IPS-18a (cell line): ENCODE results near the gene STXBP3.

Experiments
- H3K27ac ChIP-seq: one replicate; pipeline ENCODE4 v1.5.1; 2013; ENCODE audit warnings: low read length
- H3K27me3 ChIP-seq: one replicate; pipeline ENCODE4 v1.6.1; 2013; ENCODE audit warnings: mild to moderate bottlenecking, low read length; ENCODE audit not compliant: control insufficient read depth, insufficient read depth
- H3K36me3 ChIP-seq: one replicate; pipeline ENCODE4 v1.6.1; 2013; ENCODE audit warnings: low read depth, low read length; ENCODE audit not compliant: control insufficient read depth
- H3K4me1 ChIP-seq: one replicate; pipeline ENCODE4 v1.6.1; 2013; ENCODE audit warnings: low read depth, low read length; ENCODE audit not compliant: control insufficient read depth
- H3K4me3 ChIP-seq: one replicate; pipeline ENCODE4 v1.5.1; 2013; ENCODE audit warnings: low read length
- H3K9ac ChIP-seq: one replicate; pipeline ENCODE4 v1.6.1; 2013; ENCODE audit warnings: mild to moderate bottlenecking, low read length, moderate library complexity
- H3K9me3 ChIP-seq: one replicate; pipeline ENCODE4 v1.6.1; 2013; ENCODE audit warnings: low read depth, low read length; ENCODE audit not compliant: control insufficient read depth

Gene STXBP3

DNA sequence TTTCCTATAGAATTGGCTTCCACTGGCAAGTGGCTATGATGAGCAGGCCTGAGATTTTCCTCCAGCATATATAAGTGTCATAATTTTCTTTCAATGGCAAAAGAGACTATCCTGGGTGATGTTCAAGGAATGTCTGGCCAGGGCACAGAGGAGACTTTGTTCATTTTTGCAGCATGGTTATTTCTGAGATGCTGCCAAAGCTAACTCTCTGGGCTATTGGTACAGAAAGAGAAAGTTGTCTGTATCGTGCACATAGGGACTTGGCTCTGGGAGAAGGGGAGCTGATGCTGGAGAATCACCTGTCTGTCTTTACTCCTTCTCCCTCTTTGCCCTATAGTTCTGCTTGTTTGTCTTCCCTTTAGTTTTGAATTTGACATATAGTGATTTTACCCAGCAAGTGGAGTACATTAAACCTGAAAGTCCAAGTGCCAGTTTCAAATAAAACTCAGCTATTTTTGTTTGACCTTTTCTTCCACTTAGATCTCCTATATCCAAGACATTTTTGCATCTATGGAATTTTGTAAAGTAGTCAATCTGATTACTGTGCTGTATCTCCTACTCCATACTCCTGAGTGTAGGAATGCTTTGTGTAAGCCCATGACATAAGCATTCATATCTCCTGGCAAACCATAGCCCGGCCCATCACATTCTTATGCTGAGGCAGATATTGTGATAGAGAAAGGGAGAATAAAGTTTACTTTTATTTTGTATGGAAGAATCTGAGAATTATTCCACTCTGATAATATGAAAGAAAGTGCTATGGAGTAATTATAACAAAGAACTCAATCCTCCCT is 29.8 kb upstream of the STXBP3 start:
- peaks cover 27% of the 10 kb centered on the region for H3K4me1 ChIP-seq
- H3K9ac ChIP-seq = no peak overlapping the region
- no peaks in the 10 kb centered on the region for H3K27me3 ChIP-seq
- no peaks in the 10 kb centered on the region for H3K36me3 ChIP-seq
- no peak overlapping the region for H3K27ac ChIP-seq
- H3K4me3 ChIP-seq = no peak overlapping the region
- H3K9me3 ChIP-seq = no peaks in the 10 kb centered on the region

- Histone ChIP-seq H3K4me1 (peaks cover 27% of the 10 kb centered on the region), H3K36me3 (no peaks in the 10 kb centered on the region), H3K27me3 (no peaks in the 10 kb centered on the region), H3K9me3 (no peaks in the 10 kb centered on the region), H3K9ac (no peak overlapping the region), H3K27ac (no peak overlapping the region), H3K4me3 (no peak overlapping the region)
Measured at GRCh38 chr1:108717774-108718316, 28.6 kb upstream of the STXBP3 start.

DNA sequence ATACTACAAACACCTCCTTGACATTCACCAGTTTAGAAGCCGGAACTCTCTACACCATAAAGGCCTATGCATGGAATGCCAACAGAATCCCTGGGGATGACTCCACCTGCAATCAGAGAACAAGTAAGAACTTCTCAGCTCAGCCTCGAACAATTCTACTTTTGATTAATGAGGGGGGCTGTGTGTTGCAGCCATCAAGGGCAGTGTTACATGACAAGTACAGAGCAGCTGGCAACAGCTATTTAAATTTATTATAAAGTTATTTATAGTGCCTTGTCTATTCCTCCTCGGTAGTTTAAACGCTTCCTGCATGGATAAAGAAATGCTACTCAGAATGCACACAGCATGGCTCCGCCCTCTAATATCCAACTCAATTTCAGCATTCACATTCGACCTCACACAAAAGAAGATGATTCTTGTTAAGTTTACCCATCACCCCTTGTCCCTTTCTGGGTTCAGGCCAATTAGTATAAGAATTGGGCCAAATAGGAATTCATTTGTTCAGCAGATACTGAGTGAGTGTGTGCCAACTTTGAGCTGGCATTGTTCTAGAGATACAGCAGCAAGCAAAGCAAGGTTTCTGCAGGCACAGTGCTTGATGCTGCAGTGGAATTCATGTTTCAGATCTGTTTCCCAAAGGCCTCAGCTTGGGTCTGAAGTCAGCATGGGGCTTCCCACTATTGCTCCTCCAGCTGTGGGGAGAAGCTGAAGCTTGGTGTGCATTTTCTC is 27.4 kb upstream of the STXBP3 start:
- H3K27me3 ChIP-seq = no peaks in the 10 kb centered on the region
- H3K9ac ChIP-seq = no peak overlapping the region
- peaks cover 27% of the 10 kb centered on the region for H3K4me1 ChIP-seq
- H3K4me3 ChIP-seq = no peak overlapping the region
- no peak overlapping the region for H3K27ac ChIP-seq
- no peaks in the 10 kb centered on the region for H3K9me3 ChIP-seq
- H3K36me3 ChIP-seq = no peaks in the 10 kb centered on the region

DNA sequence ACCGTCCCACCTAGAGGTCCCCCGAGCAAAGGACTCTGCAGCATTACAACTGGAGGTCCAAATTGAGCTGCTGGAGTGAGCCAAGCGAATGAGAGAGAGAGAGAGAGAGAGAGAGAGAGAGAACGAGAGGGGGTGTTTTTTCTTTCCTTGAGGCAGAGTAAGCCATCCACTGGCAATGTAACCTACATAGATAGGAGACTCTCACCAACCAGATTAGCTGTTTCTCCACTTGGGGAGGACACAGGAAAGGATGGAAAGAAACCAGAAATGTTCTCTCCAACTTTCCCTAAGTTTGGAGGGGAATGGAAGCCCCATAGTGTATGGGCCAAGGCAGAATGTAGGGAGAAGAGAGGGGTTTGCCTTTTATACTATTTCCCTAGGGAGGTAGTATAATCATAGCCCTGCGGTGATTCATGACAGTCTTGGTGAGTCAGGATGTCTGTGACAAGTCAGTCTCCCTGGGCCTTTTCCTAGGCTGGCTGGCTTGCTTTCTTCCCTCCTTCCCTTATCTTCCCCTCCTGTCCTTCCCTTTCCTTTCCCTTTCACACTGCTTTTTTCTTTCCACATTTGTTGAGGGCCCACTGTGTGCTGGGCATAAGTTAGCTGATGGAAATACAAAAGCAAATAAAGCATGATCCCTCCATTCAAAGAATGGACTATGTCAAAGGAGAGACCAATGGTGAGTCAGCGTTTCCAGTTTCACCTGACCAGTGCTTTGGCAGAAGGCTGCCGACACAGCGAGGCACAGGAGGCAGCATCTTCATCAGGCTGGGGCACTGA is 26.6 kb upstream of the STXBP3 start:
- Histone ChIP-seq H3K4me3 (no peak overlapping the region), H3K36me3 (no peaks in the 10 kb centered on the region), H3K4me1 (peaks cover 27% of the 10 kb centered on the region), H3K9me3 (no peaks in the 10 kb centered on the region), H3K27ac (no peak overlapping the region), H3K27me3 (no peaks in the 10 kb centered on the region), H3K9ac (no peak overlapping the region)

- Histone ChIP-seq H3K36me3 (no peaks in the 10 kb centered on the region), H3K27ac (no peak overlapping the region), H3K27me3 (no peaks in the 10 kb centered on the region), H3K4me1 (peaks cover 17% of the 10 kb centered on the region), H3K4me3 (no peak overlapping the region), H3K9me3 (no peaks in the 10 kb centered on the region), H3K9ac (no peak overlapping the region)
Measured at GRCh38 chr1:108722292-108722691, 24.2 kb upstream of the STXBP3 start.

DNA sequence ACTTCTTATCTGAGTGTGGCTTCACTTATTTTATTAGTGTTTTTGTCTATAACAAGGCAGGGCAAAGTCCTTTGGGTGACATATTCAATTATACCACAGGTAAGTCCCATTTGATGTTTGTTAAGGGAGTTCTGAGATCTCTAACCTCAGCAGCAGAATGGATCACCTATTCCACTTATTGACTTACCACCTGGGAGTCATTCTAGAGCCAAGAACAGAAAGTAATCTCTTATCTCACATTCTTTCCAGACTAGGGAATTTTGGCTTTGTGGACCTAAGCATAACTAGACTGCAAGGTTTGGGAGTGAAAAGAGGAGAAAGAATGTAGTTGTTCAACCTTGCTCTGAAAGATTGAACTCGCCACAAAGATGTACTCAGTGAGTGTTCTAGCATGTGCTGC is 20.6 kb upstream of the STXBP3 start:
- no peak overlapping the region for H3K4me3 ChIP-seq
- H3K9ac ChIP-seq = no peak overlapping the region
- H3K36me3 ChIP-seq = no peaks in the 10 kb centered on the region
- no peak overlapping the region for H3K27ac ChIP-seq
- no peaks in the 10 kb centered on the region for H3K4me1 ChIP-seq
- no peaks in the 10 kb centered on the region for H3K27me3 ChIP-seq
- no peaks in the 10 kb centered on the region for H3K9me3 ChIP-seq

DNA sequence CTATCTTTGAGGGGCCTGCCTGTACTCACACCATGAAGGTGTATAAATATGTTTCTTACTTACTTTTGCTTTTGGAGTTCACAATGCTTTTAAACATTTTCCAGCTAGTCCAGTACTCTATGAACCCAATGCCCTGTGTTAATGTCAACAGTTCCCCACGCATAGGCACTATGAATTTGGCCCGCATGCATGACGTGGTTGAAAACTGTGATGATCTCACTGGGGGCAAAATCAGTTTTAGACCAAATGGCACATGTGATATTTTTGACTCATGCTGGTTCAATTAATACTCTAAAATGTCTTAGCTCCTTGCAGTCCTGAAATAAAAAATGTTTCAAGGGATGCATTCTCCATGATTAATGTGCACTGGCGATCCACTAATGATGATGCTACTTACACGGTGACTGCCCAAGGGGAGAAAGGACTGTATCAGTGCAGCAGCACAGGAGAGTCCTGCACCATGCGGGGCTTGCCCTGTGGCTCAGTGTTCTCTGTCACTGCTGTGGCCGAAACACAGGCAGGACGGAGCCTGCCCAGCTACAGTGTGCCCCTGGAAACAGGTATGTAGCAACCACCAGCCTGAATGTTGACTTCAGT is 18.0 kb upstream of the STXBP3 start:
- H3K27me3 ChIP-seq = no peaks in the 10 kb centered on the region
- H3K4me1 ChIP-seq = no peaks in the 10 kb centered on the region
- H3K36me3 ChIP-seq = no peaks in the 10 kb centered on the region
- H3K9me3 ChIP-seq = no peaks in the 10 kb centered on the region
- no peak overlapping the region for H3K4me3 ChIP-seq
- no peak overlapping the region for H3K9ac ChIP-seq
- no peak overlapping the region for H3K27ac ChIP-seq

- H3K4me3 ChIP-seq = no peak overlapping the region
- H3K36me3 ChIP-seq = no peaks in the 10 kb centered on the region
- no peaks in the 10 kb centered on the region for H3K9me3 ChIP-seq
- H3K27me3 ChIP-seq = no peaks in the 10 kb centered on the region
- H3K27ac ChIP-seq = no peak overlapping the region
- H3K4me1 ChIP-seq = no peaks in the 10 kb centered on the region
- no peak overlapping the region for H3K9ac ChIP-seq
Measured at GRCh38 chr1:108729481-108729880, 17.0 kb upstream of the STXBP3 start.

GRCh38 chr1:108732398-108732797 is 14.1 kb upstream of the STXBP3 start:
- H3K27ac ChIP-seq = no peak overlapping the region
- H3K27me3 ChIP-seq = no peaks in the 10 kb centered on the region
- H3K9ac ChIP-seq = no peak overlapping the region
- H3K36me3 ChIP-seq = no peaks in the 10 kb centered on the region
- H3K4me1 ChIP-seq = no peaks in the 10 kb centered on the region
- no peak overlapping the region for H3K4me3 ChIP-seq
- no peaks in the 10 kb centered on the region for H3K9me3 ChIP-seq

GRCh38 chr1:108734171-108734865 is 12.2 kb upstream of the STXBP3 start:
- Histone ChIP-seq H3K9ac (no peak overlapping the region), H3K27me3 (no peaks in the 10 kb centered on the region), H3K9me3 (no peaks in the 10 kb centered on the region), H3K27ac (no peak overlapping the region), H3K4me3 (no peak overlapping the region), H3K36me3 (no peaks in the 10 kb centered on the region), H3K4me1 (no peaks in the 10 kb centered on the region)
